OCI-LY3 (cell line): ENCODE results near the gene ERMAP.
"Not testable (repeated sequence)": the region's sequence is repeated elsewhere in the genome, so short reads cannot be mapped to it uniquely, and the experiment has no call there.

Experiments used
- H2AFZ ChIP-seq: fragments of 200-600, 300-600 bp; shearing (Covaris generic); 2 replicates; pipeline ENCODE4 v1.6.0; 2014; ENCODE audit warnings: antibody characterized with exemption, low read depth, low read length
- H3K27ac ChIP-seq: fragments of 200-600, 300-600 bp; sonication (generic); 2 replicates; pipeline ENCODE4 v1.5.1; 2014; ENCODE audit warnings: mild to moderate bottlenecking, low read length, moderate library complexity, mixed read lengths
- H3K27me3 ChIP-seq: fragments of 200-600, 300-600 bp; sonication (generic); 2 replicates; pipeline ENCODE4 v1.6.1; 2014; ENCODE audit warnings: low read depth, low read length, mixed read lengths
- H3K36me3 ChIP-seq: fragments of 200-600, 300-600 bp; sonication (generic); replicated peaks from 2 replicates; pipeline ENCODE3; 2014; ENCODE audit warnings: low read depth, low read length, mixed read lengths
- H3K4me1 ChIP-seq: fragments of 300-600, 200-600 bp; sonication (generic); 2 replicates; pipeline ENCODE4 v1.6.1; 2014; ENCODE audit warnings: low read length, mixed read lengths
- H3K4me2 ChIP-seq: fragments of 200-600, 300-600 bp; sonication (generic); 2 replicates; pipeline ENCODE4 v1.6.1; 2014; ENCODE audit warnings: low read length, mixed read lengths
- H3K4me3 ChIP-seq: fragments of 300-600, 200-600 bp; sonication (generic); 2 replicates; pipeline ENCODE4 v1.5.1; 2014; ENCODE audit warnings: antibody characterized with exemption, mild to moderate bottlenecking, low read length, moderate library complexity
- H3K79me2 ChIP-seq: fragments of 300-600, 200-600 bp; shearing (Covaris generic); 2 replicates; pipeline ENCODE4 v1.6.1; 2014; ENCODE audit warnings: mild to moderate bottlenecking, low read length, mixed read lengths
- H3K9ac ChIP-seq: fragments of 300-600, 200-600 bp; shearing (Covaris generic); 2 replicates; pipeline ENCODE4 v1.6.0; 2014; ENCODE audit warnings: mild to moderate bottlenecking, low read length, moderate library complexity
- H3K9me3 ChIP-seq: fragments of 200-600, 300-600 bp; shearing (Covaris generic); 2 replicates; pipeline ENCODE4 v1.6.1; 2014; ENCODE audit warnings: low read length, mixed read lengths; ENCODE audit not compliant: insufficient read depth
- H4K20me1 ChIP-seq: fragments of 200-600, 300-600 bp; sonication (generic); 2 replicates; pipeline ENCODE4 v1.6.1; 2016; ENCODE audit warnings: low read length, mixed read lengths; ENCODE audit not compliant: insufficient read depth
- CTCF ChIP-seq: fragments of 200-600, 300-600 bp; sonication (generic); IDR thresholded peaks from 2 replicates; pipeline ENCODE4 v1.5.1; 2014; ENCODE audit warnings: antibody characterized with exemption, low read length, low read depth
- EZH2phosphoT487 ChIP-seq: fragments of 200-600 bp; shearing (Covaris generic); IDR thresholded peaks from 2 replicates; pipeline ENCODE4 v1.6.1; 2018; ENCODE audit warnings: antibody characterized with exemption, mixed run types, low read depth

The ERMAP gene

GRCh38 chr1:42806593-42806992 lies 10.3 kb upstream of the ERMAP start:
- H3K9ac ChIP-seq, result no peak overlapping the region
- H3K79me2 ChIP-seq, result no peaks in the 10 kb centered on the region
- TF ChIP-seq CTCF, result no peak
- TF ChIP-seq EZH2phosphoT487, result no peak
- no peaks in the 10 kb centered on the region for H4K20me1 ChIP-seq
- no peak overlapping the region for H2AFZ ChIP-seq
- no peaks in the 10 kb centered on the region for H3K4me1 ChIP-seq
- no peaks in the 10 kb centered on the region for H3K9me3 ChIP-seq
- no peak overlapping the region for H3K27ac ChIP-seq
- no peak overlapping the region for H3K4me3 ChIP-seq
- H3K27me3 ChIP-seq, result no peaks in the 10 kb centered on the region
- no peaks in the 10 kb centered on the region for H3K36me3 ChIP-seq
- H3K4me2 ChIP-seq, result no peak overlapping the region

- H3K27ac ChIP-seq, result no peak overlapping the region
- no peak overlapping the region for H3K4me3 ChIP-seq
- TF ChIP-seq CTCF (no peak), EZH2phosphoT487 (no peak)
- H3K4me2 ChIP-seq, result no peak overlapping the region
- H4K20me1 ChIP-seq, result no peaks in the 10 kb centered on the region
- no peaks in the 10 kb centered on the region for H3K36me3 ChIP-seq
- no peak overlapping the region for H2AFZ ChIP-seq
- H3K79me2 ChIP-seq, result no peaks in the 10 kb centered on the region
- H3K4me1 ChIP-seq, result no peaks in the 10 kb centered on the region
- H3K27me3 ChIP-seq, result no peaks in the 10 kb centered on the region
- H3K9me3 ChIP-seq, result no peaks in the 10 kb centered on the region
- no peak overlapping the region for H3K9ac ChIP-seq
These were observed 9.8 kb upstream of the ERMAP start for GRCh38 chr1:42807056-42807668.

- H4K20me1 ChIP-seq, H3K9me3 ChIP-seq, H3K79me2 ChIP-seq, H2AFZ ChIP-seq, H3K27me3 ChIP-seq, H3K9ac ChIP-seq, H3K4me3 ChIP-seq, H3K27ac ChIP-seq, H3K36me3 ChIP-seq, H3K4me2 ChIP-seq: not testable (repeated sequence)
- H3K4me1 ChIP-seq, result peaks cover 12% of the 10 kb centered on the region
These were observed 2.1 kb upstream of the ERMAP start for GRCh38 chr1:42814815-42815214.

GRCh38 chr1:42815941-42816584 lies 859 bp upstream of the ERMAP start:
- H3K4me1 ChIP-seq, result peaks cover 12% of the 10 kb centered on the region
- H3K79me2 ChIP-seq, result no peaks in the 10 kb centered on the region
- no peaks in the 10 kb centered on the region for H4K20me1 ChIP-seq
- peak overlapping the region; percentile 67 for H3K9ac ChIP-seq
- H3K9me3 ChIP-seq, result no peaks in the 10 kb centered on the region
- TF ChIP-seq EZH2phosphoT487 (no peak), CTCF (no peak)
- no peaks in the 10 kb centered on the region for H3K36me3 ChIP-seq
- no peaks in the 10 kb centered on the region for H3K27me3 ChIP-seq
- H3K27ac ChIP-seq, result 0 out of 2 replicates have a peak overlapping the region, but pooled peaks have one; percentile 17
- H2AFZ ChIP-seq, result 0 out of 2 replicates have a peak overlapping the region, but pooled peaks have one; percentile 27
- peak overlapping the region; percentile 84 for H3K4me2 ChIP-seq
- peak overlapping the region; percentile 88 for H3K4me3 ChIP-seq
